Effector memory CD4-positive, alpha-beta T cell (primary cell): Measurements from ENCODE around the gene PLSCR4.

Experiments
- DNase-seq, 3 donors: peaks; one replicate each; pipeline ENCODE4 v3.0.0-alpha.2; 2020
- H3K27ac ChIP-seq: 2 replicates; pipeline ENCODE4 v1.7.0; 2013; ENCODE audit warnings: mild to moderate bottlenecking, low read length, moderate library complexity; ENCODE audit not compliant: insufficient read depth, poor library complexity, severe bottlenecking
- H3K27me3 ChIP-seq: replicated peaks from 2 replicates; pipeline ENCODE4 v1.7.0; 2013; ENCODE audit warnings: mild to moderate bottlenecking, low read length; ENCODE audit not compliant: insufficient read depth, control insufficient read depth, poor library complexity, severe bottlenecking
- H3K36me3 ChIP-seq: 2 replicates; pipeline ENCODE4 v1.7.0; 2013; ENCODE audit warnings: mild to moderate bottlenecking, low read length, moderate library complexity; ENCODE audit not compliant: control insufficient read depth, insufficient read depth
- H3K4me1 ChIP-seq: 2 replicates; pipeline ENCODE4 v1.7.0; 2013; ENCODE audit warnings: low read length, mild to moderate bottlenecking; ENCODE audit not compliant: control insufficient read depth, insufficient read depth, poor library complexity, severe bottlenecking
- H3K4me3 ChIP-seq: 2 replicates; pipeline ENCODE4 v1.7.0; 2013; ENCODE audit warnings: low read length, low read depth, mild to moderate bottlenecking; ENCODE audit not compliant: insufficient read depth, poor library complexity, severe bottlenecking
- H3K9me3 ChIP-seq: 2 replicates; pipeline ENCODE4 v1.7.0; 2013; ENCODE audit warnings: mild to moderate bottlenecking, low read length, moderate library complexity; ENCODE audit not compliant: control insufficient read depth

PLSCR4 gene

DNA sequence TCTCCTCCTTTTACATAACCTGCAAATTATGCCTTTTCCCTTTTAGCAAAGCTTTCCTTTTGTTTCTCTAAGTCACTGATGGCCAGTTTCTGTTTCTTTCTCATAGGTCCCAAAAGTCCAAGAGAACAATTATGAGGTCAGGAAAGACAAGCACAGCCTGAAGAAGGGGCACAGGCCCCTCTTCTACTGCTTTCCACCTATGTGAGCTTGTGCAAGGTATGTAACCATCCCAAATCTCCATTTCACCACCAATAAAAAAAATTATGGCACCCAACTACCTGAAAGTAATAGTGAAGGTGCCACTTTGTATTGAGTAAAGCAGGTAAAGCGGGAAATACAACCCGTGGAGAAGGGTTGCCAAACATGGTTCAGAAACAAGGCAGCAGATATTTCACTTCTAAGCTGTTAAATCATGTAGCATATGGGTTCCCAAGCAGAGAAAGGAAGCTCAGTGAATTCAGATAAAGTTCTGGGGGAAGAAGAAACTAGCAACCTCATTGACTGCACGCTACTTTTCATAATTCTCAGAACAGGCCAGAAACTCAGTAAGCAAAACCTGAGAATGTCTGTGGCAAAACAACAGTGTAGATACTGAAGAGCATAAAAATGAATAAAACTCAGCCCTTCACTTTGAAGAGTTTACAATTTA lies 94.1 kb downstream of the PLSCR4 start:
- H3K27me3 ChIP-seq = peaks cover 3% of the 10 kb centered on the region
- H3K9me3 ChIP-seq = no peaks in the 10 kb centered on the region
- no peak for DNase-seq
- no peaks in the 10 kb centered on the region for H3K36me3 ChIP-seq
- no peaks in the 10 kb centered on the region for H3K4me1 ChIP-seq
- H3K27ac ChIP-seq = no peak overlapping the region
- H3K4me3 ChIP-seq = no peak overlapping the region

DNA sequence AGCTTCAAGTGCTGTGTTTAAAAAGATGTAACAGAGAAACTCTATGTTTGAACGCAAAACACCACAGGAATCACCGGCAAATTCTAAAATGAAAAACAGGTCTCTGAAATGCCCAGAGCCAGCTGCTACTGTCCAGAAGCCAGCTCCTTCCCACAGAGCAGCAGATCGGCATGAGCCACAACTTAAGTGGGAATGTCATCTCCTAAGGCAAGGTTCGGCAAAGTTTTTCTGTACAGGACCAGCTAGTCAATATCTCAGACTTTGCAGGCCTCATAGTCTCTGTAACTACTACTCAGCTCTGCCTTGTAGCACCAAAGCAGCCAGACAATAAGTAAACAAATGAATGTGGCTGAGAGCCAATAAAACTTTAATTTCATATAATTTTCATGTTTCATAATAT lies 94.8 kb downstream of the PLSCR4 start:
- Histone ChIP-seq H3K27ac (no peak overlapping the region), H3K4me3 (no peak overlapping the region), H3K9me3 (no peaks in the 10 kb centered on the region), H3K4me1 (no peaks in the 10 kb centered on the region), H3K27me3 (no peaks in the 10 kb centered on the region), H3K36me3 (no peaks in the 10 kb centered on the region)
- no peak for DNase-seq

DNA sequence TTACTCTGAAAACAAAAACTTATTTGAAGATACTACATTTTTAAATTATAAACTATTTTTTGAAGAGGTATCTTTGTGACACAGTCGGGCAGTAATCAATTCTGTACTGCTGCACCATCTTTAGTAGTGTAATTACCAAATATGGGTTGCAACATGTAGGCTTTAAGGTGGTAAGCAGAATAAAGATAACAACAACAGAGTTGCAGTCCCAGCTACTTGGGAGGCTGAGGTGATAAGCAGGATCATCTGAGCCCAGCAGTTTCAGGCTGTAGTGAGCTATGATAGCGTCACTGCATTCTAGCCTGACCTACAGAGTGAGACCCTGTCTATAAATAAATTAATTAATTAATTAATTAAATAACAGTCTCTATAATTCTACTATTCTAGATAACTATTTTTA lies 95.9 kb downstream of the PLSCR4 start:
- Histone ChIP-seq H3K36me3 (no peaks in the 10 kb centered on the region), H3K9me3 (no peaks in the 10 kb centered on the region), H3K4me3 (no peak overlapping the region), H3K27me3 (no peaks in the 10 kb centered on the region), H3K27ac (no peak overlapping the region), H3K4me1 (no peaks in the 10 kb centered on the region)
- DNase-seq = no peak

DNA sequence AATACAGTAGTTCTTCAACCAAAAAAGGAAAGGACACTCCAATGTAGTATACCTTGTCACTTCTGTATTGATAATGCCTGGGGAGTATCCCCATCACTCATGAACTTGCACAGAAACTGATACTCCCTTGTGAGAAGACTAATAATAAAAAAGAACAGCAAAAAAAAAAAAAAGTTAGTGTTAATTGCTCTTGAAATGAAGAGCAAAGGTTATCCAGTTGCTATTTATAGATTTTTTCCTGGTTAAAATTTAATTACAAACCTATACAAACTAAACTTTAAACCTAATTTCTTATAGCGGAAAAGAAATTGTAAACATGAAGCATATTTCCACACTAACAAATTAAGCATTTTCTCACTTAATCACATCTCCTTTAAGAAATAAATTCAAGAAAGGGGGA lies 96.6 kb downstream of the PLSCR4 start:
- no peaks in the 10 kb centered on the region for H3K4me1 ChIP-seq
- H3K9me3 ChIP-seq = no peaks in the 10 kb centered on the region
- H3K4me3 ChIP-seq = no peak overlapping the region
- no peak for DNase-seq
- no peaks in the 10 kb centered on the region for H3K36me3 ChIP-seq
- H3K27ac ChIP-seq = no peak overlapping the region
- no peaks in the 10 kb centered on the region for H3K27me3 ChIP-seq

DNA sequence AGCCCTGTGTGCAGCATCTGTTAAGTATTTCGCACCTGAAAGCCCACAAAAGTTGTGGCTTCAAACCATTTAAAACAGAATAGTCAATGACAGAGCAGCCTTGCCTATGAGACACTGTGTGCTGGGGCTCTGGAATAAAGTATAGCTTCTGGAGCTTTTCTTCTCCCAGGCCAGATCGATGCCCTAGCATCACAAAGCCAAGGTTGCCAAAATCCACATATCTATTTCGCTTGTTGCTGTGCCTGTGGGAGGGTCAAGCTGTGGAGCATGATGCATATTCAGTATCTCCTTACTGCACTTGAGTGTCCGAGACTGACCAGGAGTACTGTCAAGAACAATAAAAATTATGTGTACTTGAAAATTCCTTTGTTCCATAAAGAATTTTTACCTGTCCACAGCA lies 97.5 kb downstream of the PLSCR4 start:
- H3K4me3 ChIP-seq = no peak overlapping the region
- no peaks in the 10 kb centered on the region for H3K36me3 ChIP-seq
- no peak for DNase-seq
- H3K27ac ChIP-seq = no peak overlapping the region
- H3K4me1 ChIP-seq = no peaks in the 10 kb centered on the region
- H3K9me3 ChIP-seq = no peaks in the 10 kb centered on the region
- no peaks in the 10 kb centered on the region for H3K27me3 ChIP-seq

DNA sequence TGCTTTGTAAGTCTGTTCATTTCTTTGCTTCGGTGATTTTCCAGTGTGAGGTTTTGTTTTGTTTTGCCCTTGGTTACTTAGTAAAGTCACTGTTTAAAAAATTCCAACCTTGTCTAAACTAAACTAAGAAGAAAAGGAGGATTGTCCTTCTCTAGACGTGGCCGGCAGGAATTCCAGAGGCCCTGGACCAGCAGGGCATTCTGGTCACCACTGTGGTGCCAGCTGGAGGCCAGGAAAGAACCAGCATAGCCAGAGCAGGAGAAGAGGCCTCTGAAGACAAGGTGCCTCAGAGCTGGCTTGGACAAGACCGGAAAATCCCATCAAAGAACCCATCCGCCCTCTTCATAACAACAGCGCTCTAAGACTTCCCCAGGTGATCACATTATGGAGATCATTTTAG lies 98.1 kb downstream of the PLSCR4 start:
- Histone ChIP-seq H3K27ac (no peak overlapping the region), H3K36me3 (no peaks in the 10 kb centered on the region), H3K4me1 (no peaks in the 10 kb centered on the region), H3K4me3 (no peak overlapping the region), H3K27me3 (no peaks in the 10 kb centered on the region), H3K9me3 (no peaks in the 10 kb centered on the region)
- DNase-seq = no peak

DNA sequence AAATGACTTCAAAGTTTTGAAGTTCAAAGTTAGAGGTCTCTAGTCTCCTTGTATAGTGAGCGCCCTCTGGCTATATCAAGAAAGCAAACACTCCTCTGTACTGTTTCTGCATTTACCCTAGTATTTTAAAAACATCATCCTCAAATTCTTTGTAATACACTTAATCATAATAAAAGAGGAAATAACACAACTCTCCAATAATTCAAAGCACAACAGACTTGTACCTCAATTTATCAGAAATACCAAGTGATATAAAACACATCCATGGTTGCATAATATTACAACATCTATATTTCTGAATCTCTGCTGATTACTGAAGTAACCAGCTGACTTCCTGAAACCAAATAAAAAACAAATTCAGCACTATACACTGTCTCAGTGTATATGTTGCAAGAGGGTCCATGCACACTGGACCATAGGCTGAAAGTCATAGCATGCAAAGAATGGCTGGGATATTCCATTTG lies 102.4 kb downstream of the PLSCR4 start:
- Histone ChIP-seq H3K27me3 (no peaks in the 10 kb centered on the region), H3K4me1 (no peaks in the 10 kb centered on the region), H3K27ac (no peak overlapping the region), H3K9me3 (no peaks in the 10 kb centered on the region), H3K4me3 (no peak overlapping the region), H3K36me3 (no peaks in the 10 kb centered on the region)
- no peak for DNase-seq

DNA sequence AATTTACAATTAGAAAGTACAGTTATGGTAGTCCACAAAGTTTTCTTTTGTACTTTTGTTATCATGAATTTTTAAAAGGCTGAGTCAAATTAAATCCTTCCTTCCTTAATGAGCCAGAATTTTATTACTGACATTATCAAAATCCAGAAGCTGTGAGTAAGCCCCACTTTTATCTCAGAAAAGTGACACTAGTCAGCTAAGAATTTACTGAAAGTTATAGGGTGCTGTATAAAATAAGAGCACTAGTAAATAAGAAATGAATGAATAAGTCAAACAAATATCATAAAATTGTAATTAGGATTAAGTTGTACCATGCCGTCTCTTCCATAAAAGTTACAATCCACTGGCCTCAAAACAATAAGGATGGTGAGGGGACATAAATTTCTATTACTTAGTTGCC lies 105.3 kb downstream of the PLSCR4 start:
- DNase-seq = no peak
- Histone ChIP-seq H3K27ac (no peak overlapping the region), H3K9me3 (no peaks in the 10 kb centered on the region), H3K4me3 (no peak overlapping the region), H3K4me1 (no peaks in the 10 kb centered on the region), H3K27me3 (no peaks in the 10 kb centered on the region), H3K36me3 (no peaks in the 10 kb centered on the region)

DNA sequence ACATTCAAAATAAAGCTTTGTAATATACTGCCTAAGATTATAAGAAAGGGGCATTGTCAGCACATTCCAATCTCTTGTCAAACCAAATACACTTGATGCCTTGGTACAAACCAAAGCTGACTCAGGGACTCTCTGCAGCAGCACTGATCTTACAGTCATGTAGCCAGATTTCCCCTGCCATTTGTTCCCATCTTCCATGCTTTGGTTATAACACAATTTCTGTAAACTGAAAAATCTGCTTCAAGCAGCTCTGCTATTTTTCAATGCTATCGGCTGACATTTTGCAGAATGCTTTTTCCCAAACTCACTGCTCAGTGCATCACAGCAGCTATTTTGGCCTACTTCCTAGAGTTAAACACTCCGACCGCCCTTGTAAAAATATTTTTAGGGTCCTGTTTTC lies 108.1 kb downstream of the PLSCR4 start:
- no peak overlapping the region for H3K27ac ChIP-seq
- DNase-seq = no peak
- H3K4me1 ChIP-seq = no peaks in the 10 kb centered on the region
- H3K4me3 ChIP-seq = no peak overlapping the region
- no peaks in the 10 kb centered on the region for H3K9me3 ChIP-seq
- no peaks in the 10 kb centered on the region for H3K27me3 ChIP-seq
- H3K36me3 ChIP-seq = no peaks in the 10 kb centered on the region
